GM18867 (cell line): ENCODE data around the gene CDKN3.
A peak's percentile ranks its signal among the peaks of the same experiment; 100 is the strongest.
"Not testable (repeated sequence)": the region's sequence is repeated elsewhere in the genome, so short reads cannot be mapped to it uniquely, and the experiment has no call there.

Experiments used
- ATAC-seq: cut with Tn5 transposase; IDR thresholded peaks from one replicate; pipeline ENCODE4 v1.9.1; 2021; ENCODE audit warnings: mild to moderate bottlenecking, moderate library complexity; ENCODE audit not compliant: unreplicated experiment

CDKN3 gene

DNA sequence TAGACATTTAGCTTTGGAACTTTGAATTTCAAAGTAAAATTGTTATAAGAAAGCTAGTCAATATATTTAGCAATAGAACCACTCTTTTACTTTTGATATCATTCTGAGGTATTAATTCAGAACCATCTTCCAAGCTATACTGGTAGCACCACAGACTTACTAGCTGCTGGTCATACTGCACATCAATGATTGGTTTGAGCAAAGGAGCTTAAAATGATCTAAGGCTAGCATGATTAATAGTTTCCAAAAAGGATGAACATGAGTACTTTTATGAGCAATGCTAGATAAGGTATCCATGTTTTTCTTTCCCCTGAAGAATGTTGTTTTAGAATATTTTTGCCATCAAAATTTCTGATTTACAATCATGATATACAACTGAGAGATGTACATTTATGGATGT, 27.2 kb downstream of the CDKN3 start:
- no peak for ATAC-seq

DNA sequence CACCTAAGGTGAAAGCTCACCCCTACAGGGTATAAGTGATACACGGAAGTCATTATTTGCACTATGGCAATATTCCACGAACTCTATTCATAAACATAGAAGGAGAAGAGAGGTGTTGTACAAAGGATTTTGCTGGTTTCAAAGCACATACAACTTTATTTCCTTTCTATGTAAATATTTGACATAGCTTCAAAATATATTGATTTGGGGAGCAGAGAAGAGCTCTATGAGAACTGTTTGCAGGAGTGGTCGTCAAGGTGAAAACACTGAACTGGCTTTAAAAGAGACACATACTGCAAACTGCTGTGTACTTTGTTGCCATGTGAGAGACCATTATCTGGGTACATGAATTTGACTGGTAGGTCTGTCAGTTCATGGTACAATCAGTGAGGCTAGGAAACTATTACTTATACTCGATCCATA, 27.7 kb downstream of the CDKN3 start:
- ATAC-seq = no peak

- no peak for ATAC-seq
These were observed 28.3 kb downstream of the CDKN3 start for GRCh38 chr14:54425068-54425467.

- ATAC-seq = no peak
These were observed 28.9 kb downstream of the CDKN3 start for GRCh38 chr14:54425537-54426274.

GRCh38 chr14:54427871-54428270, 31.1 kb downstream of the CDKN3 start:
- ATAC-seq = no peak

GRCh38 chr14:54428527-54428926, 31.7 kb downstream of the CDKN3 start:
- ATAC-seq = no peak

- peak; percentile 60 for ATAC-seq
These were observed 38.7 kb downstream of the CDKN3 start for GRCh38 chr14:54435500-54435981.

DNA sequence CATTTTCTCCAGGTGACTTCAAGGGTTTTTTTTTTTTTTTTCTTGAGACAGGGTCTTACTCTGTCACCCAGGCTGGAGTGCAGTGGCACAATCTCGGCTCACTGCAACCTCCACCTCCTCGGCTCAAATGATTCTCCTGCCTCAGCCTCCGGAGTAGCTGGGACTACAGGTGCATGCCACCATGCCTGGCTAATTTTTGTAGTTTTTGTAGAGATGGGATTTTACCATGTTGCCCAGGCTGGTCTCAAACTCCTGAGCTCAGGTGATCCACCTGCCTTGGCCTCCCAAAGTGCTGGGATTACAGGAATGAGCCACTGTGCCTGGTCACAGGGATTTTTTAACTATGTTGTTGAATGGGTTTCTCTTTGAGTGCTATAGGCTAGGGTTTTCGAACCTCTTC, 41.1 kb downstream of the CDKN3 start:
- not testable (repeated sequence) for ATAC-seq

GRCh38 chr14:54438703-54439102, 41.9 kb downstream of the CDKN3 start:
- no peak for ATAC-seq

GRCh38 chr14:54440037-54440436, 43.2 kb downstream of the CDKN3 start:
- ATAC-seq = no peak

DNA sequence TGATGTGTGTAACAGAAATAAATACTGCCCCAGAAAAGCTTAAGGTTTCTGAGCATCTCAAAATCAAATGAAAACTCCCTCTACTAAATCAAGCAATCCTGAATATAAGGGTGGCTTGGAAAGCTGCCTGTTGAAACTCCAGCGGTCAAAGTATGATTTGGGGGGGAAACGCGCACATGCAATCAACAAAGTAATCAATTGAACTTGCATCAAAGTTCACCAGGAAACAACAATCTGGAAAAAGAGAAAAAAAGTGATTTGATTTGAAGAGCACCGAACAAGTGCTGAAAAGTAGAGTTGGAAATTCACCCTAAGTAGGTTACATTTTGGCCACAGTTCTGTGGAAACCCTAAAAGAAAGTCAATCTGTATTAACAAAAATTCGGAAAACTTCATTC, 43.7 kb downstream of the CDKN3 start:
- no peak for ATAC-seq

DNA sequence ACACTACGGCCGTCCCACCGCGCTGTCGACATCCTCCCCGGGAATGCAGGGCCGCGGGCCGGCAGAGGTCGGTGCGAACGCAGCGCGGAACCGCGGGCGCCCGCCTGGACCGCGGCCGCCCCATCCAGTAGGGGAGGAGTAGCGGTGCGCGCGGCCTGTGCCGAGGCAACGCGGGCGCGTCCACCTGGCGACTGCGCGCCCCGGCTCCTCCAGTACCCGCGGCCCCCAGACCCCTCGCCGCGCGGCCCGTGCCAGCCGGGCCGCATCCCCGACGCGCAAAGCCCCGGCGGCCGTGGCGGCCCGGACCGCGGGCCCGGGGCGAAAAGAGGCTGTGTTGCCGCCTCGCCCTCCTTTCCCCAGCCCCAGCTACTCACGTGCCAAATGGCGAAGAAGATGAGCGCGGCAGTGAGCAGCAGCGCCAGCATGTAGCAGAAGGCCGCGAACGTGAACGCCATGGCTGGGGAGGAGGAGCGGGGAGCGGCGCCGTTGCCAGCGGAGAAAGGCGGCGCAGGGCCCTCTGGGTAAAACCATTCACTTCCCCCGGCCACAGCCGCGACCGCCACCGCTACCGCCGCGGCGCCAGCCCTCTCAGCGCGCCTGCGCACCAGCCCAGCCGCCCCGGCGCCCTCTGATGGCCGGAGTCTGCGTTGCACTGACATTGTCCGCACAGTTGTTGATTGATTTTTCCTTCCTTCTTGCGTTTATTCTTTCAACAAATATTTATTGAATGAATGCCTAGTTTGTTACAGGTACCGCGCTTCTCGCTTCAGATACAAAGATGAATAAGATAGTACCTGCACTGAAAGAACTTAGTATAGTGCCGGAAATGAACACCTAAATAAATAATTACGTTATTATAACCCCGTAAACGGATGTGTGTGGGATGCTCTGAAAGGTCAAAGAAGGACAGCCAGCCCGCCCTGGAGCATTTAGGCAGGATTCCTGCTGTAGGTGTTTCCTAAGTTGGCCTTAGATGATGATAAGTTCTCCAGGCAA, 44.4 kb downstream of the CDKN3 start, which contains the start of gene CNIH1:
CNIH1 (minus strand) TSS at position 502 of the 996 bp plus-strand sequence; CDS start at position 455, 47 bp downstream.
- peak; percentile 94 for ATAC-seq

GRCh38 chr14:54442961-54443360, 46.2 kb downstream of the CDKN3 start:
- not testable (repeated sequence) for ATAC-seq

- ATAC-seq = no peak
These were observed 47.2 kb downstream of the CDKN3 start for GRCh38 chr14:54443981-54444380.

DNA sequence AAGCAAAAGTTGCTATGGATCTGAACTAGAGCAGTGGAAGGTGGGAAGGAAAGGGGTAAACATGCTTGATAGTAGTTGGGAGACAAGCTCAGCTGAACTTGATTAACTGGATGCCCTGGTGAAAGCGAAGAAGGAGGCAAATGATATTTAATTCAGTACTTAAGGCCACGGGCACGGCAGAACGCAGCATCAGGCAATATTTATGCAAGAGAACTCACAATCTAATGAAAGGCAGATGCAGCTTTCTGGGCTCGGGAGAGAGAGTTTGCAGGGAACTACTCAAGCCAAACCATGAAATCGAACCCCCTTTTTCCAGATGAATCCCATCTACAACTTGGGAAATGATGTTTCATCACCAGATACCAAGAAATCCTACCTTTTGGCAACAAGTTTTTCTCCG, 47.9 kb downstream of the CDKN3 start:
- ATAC-seq = no peak

DNA sequence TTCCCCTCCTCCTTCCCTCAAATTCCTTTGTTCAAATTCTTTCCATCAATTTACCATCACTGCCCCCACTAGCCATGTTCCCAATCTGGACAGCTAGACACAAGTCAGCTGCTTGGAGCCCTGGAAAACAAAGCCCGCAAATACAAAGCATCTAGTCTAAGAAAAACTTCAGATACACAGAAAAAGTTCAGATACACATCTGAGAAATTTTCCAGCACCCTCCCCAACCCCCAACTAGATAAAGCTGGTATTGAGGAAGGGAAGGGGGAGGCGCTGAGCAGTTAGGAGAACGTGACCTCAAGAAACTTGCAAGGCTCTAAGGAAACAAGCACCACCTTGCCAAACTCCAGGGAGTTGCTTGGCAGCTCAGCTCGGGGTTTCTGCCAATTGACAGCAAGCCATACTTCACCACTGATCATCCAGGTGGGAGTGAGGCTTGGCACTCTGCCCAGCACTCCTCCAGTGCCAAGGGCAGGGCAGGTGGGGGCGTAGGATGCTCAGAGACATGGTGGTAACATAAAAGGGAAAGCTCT, 49.4 kb downstream of the CDKN3 start:
- ATAC-seq = no peak

- no peak for ATAC-seq
These were observed 50.5 kb downstream of the CDKN3 start for GRCh38 chr14:54447231-54447692.

GRCh38 chr14:54450535-54450934, 53.7 kb downstream of the CDKN3 start:
- peak; percentile 81 for ATAC-seq

DNA sequence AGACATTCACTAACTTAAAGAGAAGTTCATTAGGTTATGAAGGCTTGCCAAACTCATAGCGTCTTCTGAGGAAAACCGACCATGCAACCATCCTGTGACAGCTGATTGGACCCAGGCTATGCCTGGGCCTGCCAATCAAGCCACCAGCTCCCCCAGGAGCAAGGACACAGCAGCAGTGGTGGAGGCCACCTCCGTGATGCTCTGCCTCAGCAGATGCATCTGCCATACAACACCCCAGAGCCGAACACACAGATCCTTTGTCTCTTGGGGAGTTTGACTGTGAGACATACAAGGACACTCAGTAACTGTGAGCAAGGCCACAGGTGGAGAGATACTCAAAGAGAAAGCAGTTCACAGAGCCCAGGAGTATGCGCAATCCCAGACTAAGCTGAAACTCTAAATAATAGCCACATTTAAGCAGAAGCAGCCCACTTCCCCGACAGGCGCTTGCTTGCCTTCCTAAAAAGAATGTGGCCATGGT, 54.4 kb downstream of the CDKN3 start:
- no peak for ATAC-seq

GRCh38 chr14:54451961-54452360, 55.2 kb downstream of the CDKN3 start:
- no peak for ATAC-seq

- ATAC-seq = no peak
These were observed 56.4 kb downstream of the CDKN3 start for GRCh38 chr14:54453252-54453651.
